Measurements from ENCODE around the gene CLBA1.

CLBA1 gene

DNA sequence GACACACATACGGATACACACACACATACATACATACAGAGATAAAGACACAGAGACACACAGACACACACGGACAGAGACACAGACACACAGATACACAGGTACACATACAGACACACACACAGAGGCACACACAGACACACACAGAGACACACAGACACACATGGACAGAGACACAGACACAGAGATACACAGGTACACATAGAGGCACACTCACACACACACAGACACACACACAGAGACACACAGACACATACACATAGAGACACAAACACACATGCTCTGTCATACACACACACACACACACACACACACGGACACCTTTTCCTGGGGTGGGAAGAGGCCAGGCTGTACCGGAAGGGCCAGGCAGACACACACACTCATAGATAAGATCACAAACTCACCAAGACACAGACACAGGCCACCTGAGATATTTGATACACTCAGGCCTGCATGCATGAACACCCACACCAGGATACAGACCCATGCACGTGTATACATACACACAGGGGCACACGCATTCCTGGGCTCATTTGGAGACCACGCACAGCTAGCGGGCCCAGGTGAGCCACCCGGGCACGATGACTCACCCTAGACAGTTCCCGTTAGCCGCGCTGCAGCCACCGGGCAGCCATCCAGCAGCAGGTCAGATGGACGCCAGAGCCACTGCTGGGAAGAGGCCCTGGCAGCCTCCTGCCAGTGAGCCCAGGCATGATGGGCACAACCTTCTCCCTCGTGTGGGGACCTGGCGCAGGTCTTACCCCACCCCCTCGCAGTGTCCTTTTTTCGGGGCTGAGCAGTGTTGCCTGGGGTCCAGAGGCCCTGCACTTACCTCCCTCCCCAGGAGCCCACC, 5.6 kb upstream of the CLBA1 start:
- DNase-seq (ENCODE audit: low spot score), result no peak

DNA sequence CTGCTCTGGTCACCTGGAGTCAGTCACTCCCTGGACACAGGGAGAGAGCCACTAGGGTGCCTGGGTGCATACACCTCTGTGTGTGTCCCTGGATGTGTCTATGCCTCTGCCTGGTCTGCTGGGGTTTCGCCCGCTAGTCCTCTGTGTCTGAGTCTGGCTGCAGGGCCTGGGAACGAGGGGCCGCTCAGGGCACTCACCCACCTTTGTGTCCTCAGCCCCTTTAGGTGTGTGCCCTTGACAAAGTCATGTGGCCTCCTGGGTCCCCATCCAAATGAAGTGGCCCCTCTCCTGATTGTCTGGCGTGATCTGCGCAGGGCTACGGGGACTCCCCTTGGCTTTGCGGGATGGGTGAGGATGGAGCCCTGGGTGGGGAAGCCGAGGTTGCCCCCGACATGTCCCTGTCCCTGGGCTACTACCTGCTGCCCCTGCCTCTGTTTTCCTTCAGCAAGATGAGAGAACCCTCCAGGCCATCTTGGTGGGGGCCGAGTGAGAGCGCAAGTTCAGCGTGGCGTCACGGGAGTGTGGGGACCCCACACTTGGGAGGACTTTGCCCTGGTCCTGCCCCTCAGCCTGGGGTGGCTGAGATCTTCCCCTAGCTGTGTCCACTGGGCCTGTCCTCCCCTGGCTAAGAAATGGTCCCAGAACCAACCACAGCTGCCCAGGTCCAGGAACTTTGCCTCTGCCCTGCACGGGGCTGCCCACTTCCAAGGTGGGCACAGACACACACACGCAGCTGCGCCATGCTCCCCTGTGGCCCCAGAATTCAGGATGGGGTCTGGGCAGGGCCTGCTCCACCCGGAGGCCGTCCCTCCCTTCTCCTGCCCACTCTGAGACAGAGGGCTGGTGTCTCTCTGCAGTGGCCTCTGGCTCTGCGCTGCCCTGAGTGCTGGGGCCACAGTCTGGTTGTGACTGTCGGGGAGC, 4.7 kb upstream of the CLBA1 start:
- DNase-seq (ENCODE audit: low spot score), result no peak

DNA sequence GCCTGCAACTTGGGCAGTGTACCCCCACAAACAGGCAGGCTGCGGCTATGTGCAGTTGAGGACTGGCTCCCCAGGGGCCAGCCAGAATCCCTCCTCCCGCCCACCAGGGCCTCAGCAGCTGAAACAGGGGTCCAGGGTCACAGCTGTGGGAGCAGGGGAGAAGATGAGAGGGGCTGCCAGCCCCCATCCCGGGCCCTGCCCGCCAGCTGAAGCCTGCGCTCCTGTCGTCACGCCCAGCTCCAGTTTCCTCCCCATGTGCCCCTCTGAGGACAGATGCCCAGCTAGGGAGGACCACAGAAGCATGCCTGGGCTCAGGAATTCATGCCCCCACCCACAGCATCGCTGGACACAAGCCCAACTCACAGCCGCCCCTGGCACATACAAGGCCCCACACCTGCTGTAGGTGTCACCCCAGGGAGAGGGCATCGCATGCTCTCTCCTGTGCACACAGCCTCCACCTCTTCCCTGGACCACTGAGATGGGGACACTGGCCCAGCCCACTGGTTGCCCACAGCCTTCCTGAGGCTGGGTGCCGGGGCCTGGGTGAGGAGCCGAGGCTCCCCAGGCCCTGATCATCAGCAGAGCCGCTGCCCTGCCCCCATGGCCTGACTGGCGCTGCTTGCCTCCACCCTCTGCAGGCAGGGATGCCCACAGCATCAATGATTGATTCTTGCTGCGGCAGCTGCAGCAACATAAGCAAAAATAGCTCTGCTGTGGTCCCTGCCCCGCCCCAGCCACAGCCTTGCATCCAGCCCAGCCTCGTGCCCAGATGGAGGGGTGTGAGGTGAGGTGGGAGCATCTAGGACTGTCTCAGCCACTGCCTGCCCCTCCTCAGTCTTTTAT, 3.7 kb upstream of the CLBA1 start:
- DNase-seq (ENCODE audit: low spot score), result no peak

DNA sequence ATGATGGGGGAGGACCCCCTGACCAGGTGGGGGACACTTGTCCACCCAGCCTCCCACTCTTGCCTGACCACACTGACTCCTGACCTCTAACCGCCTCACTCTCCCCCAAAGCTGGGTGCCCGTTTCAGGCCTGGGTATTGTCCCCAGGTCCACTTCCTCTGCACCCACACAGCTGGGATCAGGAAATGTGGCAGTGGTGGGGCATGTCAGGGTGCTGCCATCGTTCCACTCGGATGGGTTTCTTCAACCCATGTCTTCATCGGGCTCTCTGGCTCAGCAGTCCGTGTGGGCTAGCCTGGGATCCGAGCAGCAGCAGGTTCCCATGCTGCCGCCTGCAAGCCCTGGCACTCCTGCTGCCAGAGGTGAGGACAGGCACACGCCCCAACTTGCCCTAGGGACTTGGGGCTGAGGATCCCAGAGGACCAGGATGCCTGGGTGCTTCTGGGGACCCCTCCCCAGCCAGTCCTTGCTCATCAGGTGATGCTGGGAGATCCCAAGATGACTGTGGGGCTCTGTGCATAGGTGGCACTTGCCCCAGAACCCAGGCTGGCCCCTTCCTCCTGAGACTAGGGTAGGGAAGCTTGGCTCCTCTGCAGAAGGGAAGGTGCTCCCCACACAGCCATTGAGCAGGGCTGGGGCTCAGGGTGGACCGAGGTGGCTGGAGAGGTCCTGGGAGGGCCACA, 2.9 kb upstream of the CLBA1 start:
- no peak for DNase-seq (ENCODE audit: low spot score)

DNA sequence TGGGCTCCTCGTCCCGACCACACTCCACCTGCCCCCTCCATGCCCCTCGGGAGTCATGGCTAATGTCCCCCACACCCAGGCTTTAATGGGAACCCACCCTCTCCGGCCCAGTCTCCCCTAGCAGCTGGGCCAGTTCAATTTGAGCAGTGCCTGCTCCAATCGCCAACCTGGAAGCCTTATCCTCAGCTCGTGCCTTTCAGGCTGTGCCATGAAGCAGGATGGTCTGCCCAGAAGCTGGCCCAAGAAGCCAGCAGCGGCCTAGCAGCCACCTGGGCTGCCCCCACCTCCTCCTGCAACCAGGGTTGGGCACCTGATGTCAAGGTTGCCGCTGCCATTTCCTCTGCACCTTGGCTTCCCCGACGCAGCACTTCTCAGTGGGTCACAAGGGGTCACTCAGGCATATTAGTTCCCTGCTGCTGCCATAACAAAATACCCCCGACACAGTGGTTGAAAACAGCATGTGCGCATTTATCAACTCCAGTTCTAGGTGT, 2.3 kb upstream of the CLBA1 start:
- DNase-seq (ENCODE audit: low spot score), result no peak

DNA sequence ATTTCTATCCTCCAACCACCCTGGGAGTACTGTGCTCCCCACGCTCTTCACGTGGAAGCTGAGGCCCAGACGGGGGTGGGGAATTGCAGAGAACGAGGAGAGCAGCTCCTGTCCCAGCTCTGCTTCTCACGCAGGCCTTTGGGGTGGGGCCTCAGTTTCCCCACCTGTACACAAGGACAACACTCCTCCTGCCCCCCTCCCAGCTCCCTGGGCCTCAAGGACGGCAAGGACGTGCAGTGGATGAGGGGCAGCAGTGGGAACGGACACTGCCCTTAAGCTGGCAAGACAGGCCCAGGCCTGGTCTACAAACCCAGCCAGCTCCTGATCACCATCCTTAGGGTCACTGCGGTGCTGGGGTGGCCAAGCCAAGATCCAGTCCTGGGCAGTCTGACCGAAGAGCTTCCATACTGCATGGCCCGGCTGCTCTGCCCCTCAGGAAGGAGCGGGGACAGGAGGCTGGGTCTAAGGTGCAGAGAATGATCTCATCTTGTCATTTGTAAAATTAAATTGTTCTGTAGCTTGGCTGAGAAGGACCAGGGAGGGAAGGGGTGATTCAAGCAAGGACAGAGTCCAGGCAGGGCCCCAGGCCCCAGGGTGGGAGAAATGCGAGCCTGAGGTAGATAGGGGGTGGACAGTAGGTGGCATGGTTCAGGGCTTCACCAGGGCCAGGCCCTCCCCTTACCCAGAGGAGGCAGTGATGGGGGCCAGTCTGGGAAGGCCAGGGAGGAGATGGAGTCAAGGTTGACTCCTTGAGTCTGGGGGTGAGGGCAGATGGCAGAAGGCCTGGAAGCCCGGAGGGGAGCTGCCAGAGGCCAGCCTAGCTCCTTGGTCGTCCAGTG, 1.3 kb upstream of the CLBA1 start:
- no peak for DNase-seq (ENCODE audit: low spot score)

DNA sequence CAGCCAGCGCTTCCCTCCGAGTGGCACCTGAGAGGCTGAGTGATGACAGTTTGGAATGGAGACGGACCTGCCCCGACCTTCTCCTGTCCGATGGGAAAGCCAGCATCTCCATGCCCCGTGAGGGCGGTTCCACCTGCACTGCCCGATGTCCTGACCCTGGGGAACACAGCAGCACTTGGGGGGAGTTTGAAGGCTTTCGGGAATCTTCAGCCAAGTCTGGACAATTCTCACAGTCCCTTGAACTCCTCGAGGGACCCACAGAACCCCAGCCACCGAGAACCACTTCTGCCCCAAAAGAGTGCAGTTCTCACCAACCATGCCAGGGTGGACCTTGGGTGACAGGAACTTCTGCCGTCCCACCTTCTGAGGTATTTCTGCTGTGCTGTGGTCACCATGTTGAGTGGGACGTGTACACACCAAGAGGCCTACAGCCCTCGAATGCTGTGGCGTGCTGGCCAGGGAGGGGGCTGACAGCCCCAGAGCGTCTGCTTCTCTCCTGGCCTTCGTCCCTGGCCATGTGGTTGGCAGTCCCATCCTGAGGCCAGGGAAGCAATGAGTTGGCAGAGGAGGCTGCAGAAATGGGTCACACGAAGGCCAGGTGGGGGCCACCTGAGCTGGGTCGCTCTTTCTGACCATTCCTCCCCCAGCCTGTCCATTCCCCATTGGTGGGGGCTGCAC, 1.0 kb downstream of the CLBA1 start:
- DNase-seq (ENCODE audit: low spot score), result no peak

DNA sequence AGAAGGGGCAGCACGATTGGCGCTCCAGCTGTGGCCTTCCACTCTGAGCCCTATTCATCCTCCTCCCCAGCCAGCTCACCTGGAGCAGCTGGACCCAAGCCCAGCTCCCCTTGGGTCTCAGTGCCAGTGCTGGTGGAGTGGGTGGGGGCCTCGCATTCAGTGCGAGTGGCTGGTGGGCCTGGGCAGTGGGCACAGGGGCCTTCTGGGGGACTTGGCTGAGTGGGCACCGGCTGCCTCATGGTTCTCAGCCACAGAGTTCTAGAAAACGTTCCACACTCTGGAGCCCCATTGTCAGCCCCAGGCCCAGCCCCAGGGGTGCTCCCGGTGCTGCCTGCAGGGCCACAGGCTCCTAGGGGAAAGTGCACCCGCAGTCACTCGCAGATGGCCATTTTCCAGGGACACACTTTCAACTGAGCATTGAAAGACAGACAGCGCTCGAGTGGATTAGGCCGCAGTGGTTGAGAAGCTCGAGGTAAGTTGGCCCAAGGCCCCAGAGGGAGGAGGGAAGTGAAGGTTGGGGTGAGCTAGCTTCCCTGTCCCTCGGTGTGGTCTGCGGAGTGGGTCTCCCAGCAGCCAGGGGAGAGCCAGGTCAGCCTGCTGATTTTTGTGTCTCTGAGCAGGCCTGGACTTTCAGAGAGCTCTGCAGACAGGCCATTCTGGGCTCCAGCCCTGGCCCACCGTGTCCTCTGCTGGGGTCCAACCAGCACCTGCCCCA, 3.8 kb downstream of the CLBA1 start:
- DNase-seq (ENCODE audit: low spot score), result no peak

DNA sequence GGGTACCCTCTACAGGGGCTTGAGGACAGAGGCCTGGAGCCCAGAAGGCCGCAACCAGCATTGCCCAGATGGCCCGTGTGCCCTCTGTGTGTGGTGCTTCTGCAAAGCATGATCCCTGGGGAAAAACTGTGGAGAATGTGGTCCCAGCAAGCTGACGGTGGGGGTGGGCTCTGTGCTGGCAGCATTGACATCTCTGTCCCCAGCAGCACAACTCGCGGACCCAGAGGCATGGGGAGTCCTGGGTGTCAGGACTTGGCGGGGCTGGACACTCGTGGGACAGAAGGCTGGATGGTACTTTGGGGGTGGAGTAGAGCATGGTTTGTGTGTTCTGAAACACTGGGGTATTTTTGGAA, 4.3 kb downstream of the CLBA1 start:
- no peak for DNase-seq (ENCODE audit: low spot score)

DNA sequence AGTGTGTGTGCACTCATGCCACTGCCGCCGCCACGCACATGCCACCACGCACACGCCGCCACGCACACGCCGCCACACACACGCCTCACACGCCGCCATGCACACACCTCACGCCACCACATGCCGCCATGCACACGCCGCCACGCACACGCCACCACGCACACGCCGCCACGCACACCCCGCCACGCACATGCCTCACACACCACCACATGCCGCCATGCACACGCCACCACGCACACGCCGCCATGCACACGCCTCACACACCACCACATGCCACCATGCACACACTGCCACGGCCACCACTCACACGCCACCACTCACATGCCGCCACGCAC, 6.3 kb downstream of the CLBA1 start:
- no peak for DNase-seq (ENCODE audit: low spot score)

DNA sequence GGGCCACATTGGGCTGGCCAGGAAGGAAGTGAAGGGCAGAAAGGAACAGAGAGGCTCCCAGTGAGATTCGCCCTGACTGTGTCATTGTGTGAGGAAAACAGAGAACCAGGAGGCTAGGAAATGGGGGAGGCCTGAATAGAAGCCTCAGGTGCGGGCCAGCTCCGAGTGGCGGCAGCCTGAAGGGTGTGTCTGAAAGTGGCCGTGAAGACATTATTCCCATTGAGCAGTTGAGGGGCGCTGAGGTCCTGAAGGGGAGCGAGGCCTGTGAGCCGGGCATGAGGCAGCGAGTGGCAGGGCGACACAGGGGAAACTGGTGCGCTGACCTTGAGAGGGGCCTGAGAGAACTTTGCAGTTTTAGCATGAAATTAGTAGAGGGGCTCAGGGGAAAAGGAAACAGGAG, 6.9 kb downstream of the CLBA1 start:
- DNase-seq (ENCODE audit: low spot score), result no peak

DNA sequence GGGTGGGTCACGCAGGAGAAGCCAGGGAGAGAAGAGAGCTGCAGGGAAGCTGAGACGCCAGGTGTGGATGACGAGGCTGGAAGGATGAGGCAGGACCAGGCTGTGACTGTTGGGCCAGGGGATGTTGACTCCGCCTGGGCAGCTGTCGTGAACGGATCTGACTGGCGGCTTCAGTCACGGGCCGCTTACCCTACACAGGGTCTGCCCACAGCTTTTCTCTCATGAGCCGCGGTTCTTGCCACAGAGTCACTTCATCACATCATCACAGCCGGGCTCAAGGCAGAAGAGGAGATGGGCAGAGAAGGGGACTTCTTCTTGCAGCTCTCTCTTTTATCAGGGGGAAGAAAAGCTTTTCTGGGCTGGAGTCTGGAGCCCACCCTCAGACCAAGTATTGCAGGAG, 7.7 kb downstream of the CLBA1 start:
- DNase-seq (ENCODE audit: low spot score), result no peak

DNA sequence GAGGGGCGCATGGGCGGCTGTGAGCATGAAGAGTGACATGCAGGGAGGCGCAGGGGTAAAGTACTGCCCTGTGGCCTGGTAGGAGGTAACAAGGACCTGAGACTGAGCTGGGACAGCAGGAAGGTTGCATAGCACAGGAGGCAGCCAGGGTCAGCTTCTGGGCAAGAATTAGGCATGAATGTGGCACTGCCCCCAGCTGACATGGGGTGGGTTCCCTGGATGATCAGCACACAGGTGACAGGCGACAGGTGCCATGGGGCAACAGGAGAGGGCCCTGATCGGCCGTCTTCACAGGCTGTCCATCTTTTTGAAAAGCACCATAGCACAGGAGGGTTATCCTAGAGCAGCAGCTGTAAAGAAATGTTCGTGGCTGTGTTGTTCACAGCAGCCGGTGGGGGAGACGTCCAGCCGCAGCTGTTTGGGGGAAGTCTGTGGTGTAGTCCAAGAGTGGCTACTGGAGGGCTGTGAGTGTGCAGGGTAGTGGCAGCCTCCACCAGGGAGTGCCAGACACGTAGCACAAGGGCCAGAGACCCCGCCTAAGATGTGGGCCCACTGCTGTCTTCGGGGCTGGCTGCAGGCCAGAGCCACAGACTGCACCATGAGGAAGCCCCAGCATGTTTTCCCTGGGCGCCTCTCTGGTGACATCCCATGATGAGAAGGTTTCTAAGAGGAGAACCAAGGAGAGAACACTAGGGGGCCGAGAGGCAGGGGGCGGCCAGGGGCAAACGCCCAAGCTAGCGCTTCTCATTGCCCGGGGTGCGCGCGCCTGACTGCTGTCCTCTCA, 8.4 kb downstream of the CLBA1 start:
- no peak for DNase-seq (ENCODE audit: low spot score)

DNA sequence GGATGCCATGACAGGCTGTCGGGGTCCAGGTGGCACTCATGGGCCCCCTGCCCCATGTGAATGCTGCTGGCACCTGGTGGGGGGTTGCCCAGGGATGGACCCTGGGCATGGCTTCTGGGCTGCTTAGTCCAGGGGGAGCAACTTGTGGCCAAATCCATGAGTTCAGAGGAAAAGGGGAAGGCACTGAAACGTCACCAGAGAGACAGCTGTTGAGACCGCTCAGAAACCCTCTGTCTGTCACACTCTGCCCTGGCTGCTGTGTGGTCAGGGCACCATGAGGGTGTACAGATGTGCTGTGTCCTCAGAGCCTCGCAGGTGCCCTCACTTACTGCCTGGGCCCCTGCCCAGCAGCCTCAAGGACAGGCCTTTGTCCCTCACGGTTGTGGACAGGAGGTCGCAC, 9.4 kb downstream of the CLBA1 start:
- no peak for DNase-seq (ENCODE audit: low spot score)

DNA sequence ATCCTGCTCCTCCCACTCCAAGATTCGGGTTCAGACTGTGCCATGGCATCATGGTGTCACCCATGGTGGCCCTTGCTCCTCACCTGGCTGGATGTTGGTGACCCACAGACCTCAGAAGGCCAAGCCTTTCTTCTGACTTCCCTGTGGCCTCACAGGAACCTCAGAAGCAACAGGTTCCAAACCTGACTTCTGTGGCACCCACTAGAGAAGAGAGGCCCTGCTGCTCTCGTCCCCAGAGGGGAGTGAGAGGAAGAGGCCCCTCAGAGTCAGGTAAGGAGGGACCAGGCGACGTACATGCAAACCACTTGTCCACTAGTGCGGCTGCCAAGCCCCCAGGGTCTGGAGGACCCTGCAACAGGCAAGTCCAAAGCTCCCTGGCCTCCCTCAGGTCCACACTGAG, 10.4 kb downstream of the CLBA1 start:
- no peak for DNase-seq (ENCODE audit: low spot score)

DNA sequence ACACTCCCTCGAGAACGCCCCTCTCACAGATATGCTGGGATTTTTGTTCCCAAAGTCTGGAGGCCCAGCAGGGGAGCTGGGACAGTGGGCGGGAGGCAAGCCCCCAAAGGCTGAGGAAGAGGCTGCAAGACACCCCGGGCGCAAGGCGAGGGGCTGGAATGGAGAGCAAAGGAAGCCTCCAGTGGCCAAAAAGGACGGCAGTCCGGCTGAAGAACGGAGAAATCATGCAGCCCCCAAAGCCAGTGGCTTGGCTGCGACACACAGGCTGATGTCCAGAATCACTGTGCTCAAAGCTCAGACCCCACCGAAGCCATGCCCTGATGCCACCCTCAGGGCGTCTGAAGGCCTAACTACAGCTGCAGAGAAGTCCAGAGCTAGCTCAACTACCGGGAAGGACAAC, 10.9 kb downstream of the CLBA1 start:
- DNase-seq (ENCODE audit: low spot score), result no peak

DNA sequence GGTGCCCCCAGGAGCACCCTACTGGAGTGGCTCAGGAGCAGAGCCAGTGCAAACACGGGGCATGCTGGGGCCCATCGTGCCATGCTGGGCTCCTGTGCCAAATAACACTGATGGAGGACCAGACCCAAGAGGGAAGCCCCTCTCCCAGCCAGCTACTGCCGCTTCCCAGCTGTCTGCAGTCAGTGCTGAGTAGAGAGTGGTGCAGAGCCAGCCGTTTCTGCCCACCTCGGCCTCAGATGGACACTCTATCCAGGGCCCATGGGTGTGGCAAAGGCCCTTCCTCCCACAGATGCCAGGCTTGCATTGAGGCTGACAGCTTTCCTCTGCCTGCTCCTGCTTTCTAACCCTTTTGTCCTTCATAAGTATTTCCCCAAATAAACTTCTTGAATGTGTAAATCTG, 13.2 kb downstream of the CLBA1 start:
- DNase-seq (ENCODE audit: low spot score), result no peak

DNA sequence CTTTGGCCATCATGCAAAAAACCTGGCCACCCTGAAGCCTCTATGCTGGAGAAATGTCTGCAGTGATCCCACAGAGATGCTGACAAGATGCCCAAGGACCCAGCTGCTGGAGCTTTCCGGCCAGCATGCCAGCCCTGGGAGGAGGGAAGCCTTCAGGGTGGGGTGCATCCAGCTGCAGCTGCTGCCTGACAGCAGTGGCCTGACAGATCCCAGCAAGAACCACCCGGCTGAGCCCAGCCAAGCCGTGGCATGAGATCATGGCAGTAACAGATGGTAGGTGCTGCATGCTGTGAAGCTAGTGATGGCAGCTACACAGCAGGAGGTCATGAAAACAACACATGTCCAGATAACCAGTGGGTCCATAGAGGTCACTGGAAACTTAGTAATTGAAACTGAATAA, 13.8 kb downstream of the CLBA1 start:
- DNase-seq (ENCODE audit: low spot score), result no peak

Measured in CD4-positive, alpha-beta T cell treated with Interleukin-15 for 4 hours (primary cell).